ACHN (cell line): Measurements from ENCODE around the gene CXCR5.

ENCODE experiments used
- DNase-seq: peaks from one replicate; pipeline ENCODE4 v3.0.0-alpha.2; 2015
- in situ Hi-C: cut with HindIII; loops from 2 replicates; pipeline ENCODE4 v1.10.0; 2017; ENCODE audit warnings: low sequenced_read_pairs, low pct_ligation_motif_present, low pct_unique_long_range_greater_than_20kb

CXCR5 gene

DNA sequence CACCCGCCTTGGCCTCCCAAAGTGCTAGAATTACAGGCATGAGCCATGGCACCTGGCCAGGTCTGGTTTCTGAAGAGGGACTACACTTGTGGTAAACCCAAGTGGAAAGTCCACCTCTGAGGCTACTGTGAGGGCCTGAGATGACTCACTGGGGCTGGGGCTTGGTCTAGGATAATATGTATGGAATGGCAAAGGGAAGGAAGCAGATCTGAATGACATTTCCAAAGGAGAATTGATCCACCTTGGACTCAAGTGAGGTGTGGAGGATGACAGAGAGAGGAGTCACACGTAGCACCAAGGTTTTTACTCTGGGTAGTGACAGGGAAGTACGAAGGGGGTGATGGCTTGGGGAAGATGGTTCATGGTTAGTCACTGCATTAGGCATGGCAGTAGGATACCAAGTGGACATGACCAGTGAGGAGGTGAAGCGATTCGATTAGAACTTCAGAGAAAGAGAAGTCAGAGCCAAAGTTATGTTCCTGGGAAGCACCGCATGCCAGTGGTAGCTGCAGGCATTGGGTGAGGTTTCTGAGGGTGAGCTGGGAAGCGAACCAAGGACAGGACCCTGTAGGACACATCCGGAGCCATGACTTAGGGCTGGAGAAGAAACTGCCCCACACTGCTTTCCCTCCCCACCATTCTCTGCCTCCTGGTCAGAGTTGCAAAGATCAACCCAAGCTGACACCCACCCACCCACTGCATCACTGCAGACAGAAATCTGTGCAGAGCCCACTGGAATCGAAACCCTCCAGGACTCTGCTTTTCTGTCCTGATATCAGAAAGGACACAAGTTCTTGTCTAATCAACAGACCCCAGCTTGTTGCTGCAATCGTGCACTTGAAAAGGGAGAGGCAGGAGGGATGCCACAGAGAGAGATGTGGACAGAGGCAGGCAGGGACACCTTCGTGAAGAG, 55.1 kb downstream of the CXCR5 start:
- DNase-seq, result peak; percentile 88
- in situ Hi-C loops, result no loop called here

DNA sequence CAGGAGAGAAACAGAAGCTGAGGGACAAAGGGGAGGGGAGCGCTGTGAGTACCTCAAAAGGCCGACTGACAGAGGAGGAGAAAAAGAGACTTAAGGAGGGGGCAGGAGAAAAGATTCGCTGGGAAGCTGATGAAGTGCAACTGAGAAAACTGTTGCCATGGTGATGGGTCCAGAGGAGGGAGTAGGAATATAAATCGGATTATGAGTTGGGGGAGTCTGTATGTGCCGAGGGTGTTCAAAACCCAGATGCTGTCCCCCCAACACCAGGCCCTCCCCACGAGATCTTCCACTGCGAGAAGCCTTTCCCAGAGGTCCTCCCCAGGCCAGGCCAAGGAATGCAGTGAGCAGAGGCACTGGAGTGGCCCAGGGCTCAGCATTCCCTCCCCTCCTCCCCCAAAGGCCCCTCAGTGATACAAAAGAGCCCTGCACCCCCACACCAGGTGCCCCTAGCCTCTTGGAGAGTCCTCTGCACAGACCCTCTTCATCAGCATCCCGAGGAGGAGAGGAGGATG, 55.8 kb downstream of the CXCR5 start:
- no peak for DNase-seq
- in situ Hi-C loops, result no loop called here

DNA sequence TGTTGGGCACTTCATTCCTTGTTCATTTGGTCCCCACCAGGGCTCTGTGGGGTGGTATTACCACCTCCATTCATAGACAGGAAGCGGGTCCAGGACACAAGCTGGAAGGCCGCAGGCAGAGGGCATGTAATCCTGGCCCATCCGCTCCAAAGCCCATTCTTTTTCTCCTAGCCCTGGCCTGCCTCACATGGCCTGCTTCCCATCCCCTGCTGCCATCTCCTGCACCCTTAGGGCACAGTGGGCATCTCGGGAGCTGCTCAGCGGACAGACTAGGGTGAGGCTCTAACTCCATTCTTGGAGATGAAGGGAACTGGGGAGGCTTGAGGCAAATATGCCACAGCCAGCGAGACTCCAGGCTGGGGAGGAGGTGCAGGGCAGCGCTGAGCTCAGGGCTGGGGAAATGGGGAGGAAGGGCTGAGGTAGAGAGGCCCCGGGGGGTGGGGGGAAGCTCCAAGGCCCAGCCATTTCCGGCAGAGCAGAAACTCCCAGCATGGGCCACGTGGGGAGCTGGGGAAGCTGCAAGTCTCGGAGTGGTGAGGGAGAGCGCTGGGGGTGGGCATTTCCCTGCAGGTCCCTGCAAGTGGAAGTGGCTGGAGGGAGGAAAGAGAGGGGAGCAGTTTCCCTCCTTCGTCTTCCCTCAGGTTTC, 56.4 kb downstream of the CXCR5 start:
- no peak for DNase-seq
- in situ Hi-C loops, result no loop called here

DNA sequence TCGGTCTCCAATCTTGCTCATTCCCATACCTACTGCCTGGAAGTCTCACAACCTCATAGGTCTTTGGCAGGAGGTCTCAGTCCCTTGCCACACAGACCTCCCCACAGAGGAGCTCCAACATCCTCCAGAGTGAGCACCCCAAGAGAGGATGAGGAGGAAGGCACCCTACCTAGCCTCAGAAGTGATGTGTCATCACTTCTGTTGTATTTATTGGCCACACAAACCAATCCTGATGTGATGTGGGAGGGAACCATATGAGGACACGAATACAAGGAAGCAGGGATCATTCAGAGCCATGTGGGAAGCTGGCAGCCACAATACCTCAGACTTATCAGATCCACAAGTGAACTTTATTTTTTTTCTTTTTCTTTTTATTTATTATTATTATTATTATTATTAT, 63.4 kb downstream of the CXCR5 start:
- in situ Hi-C loops, result no loop called here
- DNase-seq, result no peak
